Fibroblast of pulmonary artery (primary cell): Measurements from ENCODE around the gene NSUN5.
A peak's percentile ranks its signal among the peaks of the same experiment; 100 is the strongest.
"Not testable (repeated sequence)": the region's sequence is repeated elsewhere in the genome, so short reads cannot be mapped to it uniquely, and the experiment has no call there.

Experiments used
- DNase-seq: peaks from one replicate; pipeline ENCODE4 v3.0.0-alpha.2; 2010; ENCODE audit warnings: low read depth
- H3K4me3 ChIP-seq: replicated peaks from 2 replicates; pipeline ENCODE4 v1.5.1; 2011; ENCODE audit warnings: low read depth, mild to moderate bottlenecking, control low read depth, low read length, moderate library complexity
- TF ChIP-seq, protein P1 (sequence below): IDR thresholded peaks from 2 replicates; pipeline ENCODE4 v1.5.1; 2011; ENCODE audit warnings: mild to moderate bottlenecking, control low read depth, low read length, inconsistent platforms; ENCODE audit errors: missing control alignments

The NSUN5 gene

DNA sequence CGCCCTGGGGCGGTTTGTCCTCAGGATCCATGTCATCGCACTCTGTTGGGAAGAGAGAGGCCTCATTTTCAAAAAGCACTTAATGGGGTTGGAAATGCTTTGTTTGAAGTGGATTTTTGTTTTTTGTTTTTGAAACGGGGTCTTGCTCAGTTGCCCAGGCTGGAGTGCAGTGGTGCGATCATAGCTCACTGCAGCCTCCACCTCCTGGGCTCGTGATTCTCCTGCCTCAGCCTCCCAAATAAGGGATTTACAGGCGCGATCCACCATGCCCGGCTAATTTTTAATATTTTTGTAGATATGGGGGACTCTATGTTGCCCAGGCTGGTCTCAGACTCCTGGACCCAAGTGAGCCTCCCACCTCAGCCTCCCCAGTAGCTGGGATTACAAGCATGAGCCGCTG is 20.1 kb upstream of the NSUN5 start:
- H3K4me3 ChIP-seq: no peak overlapping the region
- TF ChIP-seq, protein P1, sequence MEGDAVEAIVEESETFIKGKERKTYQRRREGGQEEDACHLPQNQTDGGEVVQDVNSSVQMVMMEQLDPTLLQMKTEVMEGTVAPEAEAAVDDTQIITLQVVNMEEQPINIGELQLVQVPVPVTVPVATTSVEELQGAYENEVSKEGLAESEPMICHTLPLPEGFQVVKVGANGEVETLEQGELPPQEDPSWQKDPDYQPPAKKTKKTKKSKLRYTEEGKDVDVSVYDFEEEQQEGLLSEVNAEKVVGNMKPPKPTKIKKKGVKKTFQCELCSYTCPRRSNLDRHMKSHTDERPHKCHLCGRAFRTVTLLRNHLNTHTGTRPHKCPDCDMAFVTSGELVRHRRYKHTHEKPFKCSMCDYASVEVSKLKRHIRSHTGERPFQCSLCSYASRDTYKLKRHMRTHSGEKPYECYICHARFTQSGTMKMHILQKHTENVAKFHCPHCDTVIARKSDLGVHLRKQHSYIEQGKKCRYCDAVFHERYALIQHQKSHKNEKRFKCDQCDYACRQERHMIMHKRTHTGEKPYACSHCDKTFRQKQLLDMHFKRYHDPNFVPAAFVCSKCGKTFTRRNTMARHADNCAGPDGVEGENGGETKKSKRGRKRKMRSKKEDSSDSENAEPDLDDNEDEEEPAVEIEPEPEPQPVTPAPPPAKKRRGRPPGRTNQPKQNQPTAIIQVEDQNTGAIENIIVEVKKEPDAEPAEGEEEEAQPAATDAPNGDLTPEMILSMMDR: no peak
- no peak for DNase-seq

DNA sequence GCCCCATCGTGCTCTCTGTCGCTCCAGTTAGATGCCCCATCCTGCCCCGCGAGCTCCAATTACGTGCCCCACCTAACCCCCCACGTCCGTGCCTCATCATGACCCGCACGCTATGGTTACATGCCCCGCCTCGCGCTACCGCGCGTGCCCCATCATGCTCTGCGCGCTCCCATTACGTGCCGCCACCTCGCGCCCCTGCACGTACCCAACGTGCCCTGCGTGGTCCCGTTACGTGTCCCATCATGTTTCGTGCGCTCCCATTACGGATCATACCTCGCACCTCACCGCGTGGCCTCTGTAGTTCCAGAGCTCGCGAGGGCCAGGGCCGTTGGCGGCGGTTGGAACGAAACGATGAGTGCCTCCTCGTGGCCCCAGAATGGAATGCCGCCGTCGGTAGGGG is 19.3 kb upstream of the NSUN5 start, which contains the start of the genes FKBP6 and TRIM50:
FKBP6 (plus strand) TSS at position 240 of the 400 bp plus-strand sequence. CDS start 268 bp downstream, outside the sequence.
TRIM50 (minus strand) TSS at position 161 of the 400 bp plus-strand sequence. CDS start 3,295 bp downstream, outside the sequence.
- not testable (repeated sequence) for DNase-seq, H3K4me3 ChIP-seq

DNA sequence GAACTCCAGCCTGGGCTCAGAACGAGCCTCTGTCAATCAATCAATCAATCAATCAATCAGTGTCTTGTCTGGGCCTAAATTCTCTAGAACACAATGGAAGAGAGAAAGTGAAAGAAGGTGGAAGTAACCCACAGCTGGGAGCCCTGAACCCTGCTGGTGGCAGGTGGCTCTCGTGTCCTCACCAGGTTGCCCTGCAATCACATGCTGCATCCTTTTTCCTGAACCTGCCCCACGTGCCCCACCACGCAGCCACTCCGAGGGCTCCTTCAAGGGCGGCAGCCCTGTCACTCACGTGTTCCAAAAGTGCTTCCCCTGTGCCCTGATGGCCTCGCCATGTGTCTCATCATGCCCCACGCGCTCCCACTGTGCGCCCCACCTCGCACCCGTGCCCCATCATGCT is 18.8 kb upstream of the NSUN5 start:
- not testable (repeated sequence) for H3K4me3 ChIP-seq, DNase-seq

DNA sequence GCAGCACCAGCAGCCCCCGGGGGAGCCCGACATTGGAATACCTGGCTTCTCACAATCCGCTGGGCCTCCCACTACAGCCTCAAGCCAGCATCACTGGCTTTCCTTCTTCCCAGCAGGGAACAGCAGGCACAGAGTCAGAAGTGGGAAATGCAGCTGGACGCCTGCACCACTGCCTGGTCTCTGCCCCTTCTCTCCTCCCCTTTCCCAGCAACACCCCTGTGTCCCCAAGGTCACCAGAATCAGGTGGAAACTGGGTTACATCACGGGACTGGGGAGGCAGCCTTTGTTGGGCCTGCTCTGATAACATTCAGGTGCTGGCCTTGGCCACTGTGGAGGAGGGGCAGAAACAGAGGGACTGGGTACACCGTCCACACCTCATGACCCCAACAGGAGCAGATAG is 16.8 kb upstream of the NSUN5 start:
- H3K4me3 ChIP-seq, DNase-seq: not testable (repeated sequence)

DNA sequence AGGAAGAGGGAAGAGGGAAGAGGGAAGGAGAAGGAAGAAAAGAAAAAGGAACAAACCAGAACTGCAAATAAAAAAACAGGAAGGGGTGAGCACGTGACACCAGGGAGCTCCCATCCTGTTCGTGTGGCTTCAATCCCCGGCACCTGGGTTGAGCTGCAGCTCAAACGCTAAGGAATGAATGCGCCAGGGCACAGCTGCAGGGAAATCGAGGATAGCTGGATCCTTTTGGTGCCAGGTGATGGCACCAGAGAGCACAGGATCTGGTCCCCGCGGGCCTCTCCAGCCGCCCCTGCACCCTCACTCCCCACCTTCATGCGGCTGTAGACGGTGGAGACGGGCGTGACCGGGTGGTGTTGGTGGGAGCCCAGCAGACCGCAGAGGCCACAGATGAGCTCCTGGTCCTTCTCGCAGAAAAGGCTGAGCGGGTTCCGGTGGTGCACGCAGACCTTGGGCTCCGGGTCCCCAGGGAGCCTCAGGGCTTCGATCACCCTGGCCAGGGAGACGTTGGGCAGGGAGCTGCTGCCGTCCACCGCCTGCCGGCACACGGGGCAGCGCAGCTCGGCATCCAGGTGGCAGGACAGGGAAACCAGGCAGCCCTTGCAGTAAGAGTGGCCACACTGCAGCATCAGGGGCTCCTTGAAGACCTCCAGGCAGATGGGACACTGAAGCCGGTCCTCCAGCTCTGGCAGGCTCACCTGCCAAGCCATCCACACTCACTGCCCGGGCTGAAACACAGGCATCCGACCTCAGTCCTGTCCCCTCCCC is 15.6 kb upstream of the NSUN5 start:
- DNase-seq: peak; percentile 55
- TF ChIP-seq, protein P1: peak; percentile 57
- H3K4me3 ChIP-seq: not testable (repeated sequence)

DNA sequence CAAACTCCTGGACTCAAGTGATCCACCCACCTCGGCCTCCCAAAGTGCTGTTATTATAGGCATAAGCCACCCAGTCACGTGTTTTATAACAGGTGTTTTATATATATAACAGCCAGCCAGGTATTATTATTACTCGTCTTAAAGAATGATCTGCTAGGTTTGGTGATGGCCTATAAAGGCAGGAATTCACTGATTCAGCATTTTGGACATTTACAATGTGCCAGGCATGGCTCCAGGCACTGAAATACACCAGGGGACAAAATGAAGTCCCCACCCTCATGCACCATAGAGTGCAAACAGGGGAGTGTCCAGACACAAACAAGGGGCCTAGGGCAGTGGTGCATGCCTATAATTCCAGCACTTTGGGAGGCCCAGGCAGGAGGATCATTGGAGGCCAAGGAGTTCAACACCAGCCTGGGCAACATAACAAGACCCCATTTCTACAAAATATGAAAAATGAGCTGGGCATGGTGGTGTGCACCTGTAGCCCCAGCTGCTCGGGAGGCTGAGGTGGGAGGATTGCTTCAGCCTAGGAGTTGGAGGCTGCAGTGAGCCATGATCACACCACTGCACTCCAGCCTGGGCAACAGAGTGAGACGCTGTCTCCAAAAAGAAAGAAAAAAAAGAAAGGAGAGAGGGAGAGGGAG is 14.9 kb upstream of the NSUN5 start:
- DNase-seq, H3K4me3 ChIP-seq: not testable (repeated sequence)

DNA sequence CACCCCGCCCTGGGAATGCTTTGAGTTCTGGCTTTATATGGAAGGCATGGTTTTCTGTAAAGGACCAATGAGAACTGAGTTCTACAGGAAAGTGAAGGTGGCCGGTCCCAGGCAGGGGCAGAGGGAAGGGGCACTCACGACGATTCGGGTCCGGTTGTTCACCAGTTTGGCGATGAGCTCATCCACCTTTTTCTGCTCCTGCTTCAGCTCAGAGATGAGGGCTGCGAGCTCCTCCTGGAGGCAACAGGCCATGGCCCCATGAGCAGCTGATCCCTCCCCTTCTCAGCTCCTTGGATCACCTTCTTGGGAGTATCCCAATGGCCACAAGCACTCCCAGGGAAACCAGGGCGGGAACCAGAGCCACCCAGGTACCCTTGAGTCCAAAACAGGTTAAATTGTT is 11.4 kb upstream of the NSUN5 start:
- H3K4me3 ChIP-seq, DNase-seq: not testable (repeated sequence)

DNA sequence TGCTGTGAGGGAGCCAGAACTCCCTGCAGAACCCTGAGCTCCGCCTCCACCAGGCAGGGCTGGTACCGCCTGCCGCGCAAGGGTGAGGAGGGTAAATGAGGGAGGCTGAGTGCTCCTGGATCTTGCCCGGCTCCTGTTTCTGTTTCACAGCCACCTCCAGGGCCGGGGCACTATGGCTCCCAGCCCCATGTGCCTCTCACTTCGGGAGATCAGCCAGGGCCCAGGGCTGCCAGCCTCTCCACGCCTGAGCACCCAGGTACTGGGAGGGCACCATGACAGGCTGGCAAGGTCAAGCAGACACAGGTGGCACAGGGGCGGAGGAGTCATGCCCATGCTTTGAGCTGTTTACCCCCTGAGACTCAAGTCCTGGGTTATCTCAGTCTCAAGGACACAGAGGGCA is 10.9 kb upstream of the NSUN5 start:
- DNase-seq, H3K4me3 ChIP-seq: not testable (repeated sequence)

DNA sequence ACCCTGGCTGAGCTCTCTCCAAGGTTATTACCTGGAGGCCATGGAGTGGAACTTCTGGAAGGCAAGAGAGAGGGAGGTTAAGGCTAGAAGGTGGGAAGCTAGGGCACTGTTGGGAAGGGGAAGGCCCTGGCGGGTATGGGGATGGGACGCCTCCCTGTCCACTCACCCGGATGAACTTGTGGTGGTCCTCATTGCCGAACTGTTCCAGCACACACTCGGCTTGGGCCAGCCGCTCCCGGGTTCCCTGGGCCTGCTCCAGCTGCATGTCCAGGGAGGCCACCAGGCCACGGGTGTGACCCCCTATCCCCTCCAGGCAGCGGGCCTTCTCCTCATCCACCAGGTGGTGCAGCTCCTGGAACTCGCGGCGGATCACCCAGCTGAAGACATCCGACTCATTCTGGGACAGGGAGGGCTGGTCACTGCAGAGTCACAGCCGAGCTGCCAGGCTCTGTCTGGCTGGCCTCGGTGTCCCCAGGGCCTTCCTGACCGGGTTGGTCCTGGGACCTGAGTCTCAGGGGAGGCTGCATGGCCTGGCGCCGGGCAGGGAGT is 10.1 kb upstream of the NSUN5 start:
- H3K4me3 ChIP-seq, DNase-seq: not testable (repeated sequence)

DNA sequence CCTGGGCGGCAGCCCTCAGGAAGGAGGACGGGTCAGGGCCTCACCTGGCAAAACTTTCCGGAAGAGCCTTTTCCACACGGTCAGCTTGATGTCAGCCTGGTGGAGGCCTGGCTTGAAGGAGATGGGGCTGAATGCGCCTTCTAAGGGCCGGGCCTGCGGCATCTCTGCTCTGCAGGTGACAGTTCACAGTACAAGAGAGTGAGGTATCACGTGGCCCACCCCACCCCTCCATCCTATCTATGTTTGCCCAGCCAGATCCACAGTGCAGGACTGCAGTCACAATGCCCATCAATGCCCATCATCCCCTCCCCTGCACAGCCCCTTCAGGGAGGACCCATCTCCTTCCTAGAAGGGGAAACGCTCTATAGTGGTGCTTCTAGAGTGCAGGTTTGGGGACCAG is 7.9 kb upstream of the NSUN5 start:
- TF ChIP-seq, protein P1: no peak
- no peak overlapping the region for H3K4me3 ChIP-seq
- DNase-seq: no peak
